Activated naive CD8-positive, alpha-beta T cell (primary cell): ENCODE results near the gene RNASE13.

ENCODE experiments used
- H3K27ac Mint-ChIP-seq: one replicate; pipeline ENCODE4 v1.8.0; 2021; ENCODE audit warnings: mixed read lengths
- H3K27me3 Mint-ChIP-seq: one replicate; pipeline ENCODE4 v1.8.0; 2021; ENCODE audit warnings: mixed read lengths
- H3K36me3 Mint-ChIP-seq: one replicate; pipeline ENCODE4 v1.8.0; 2021; ENCODE audit warnings: mixed read lengths
- H3K4me1 Mint-ChIP-seq: one replicate; pipeline ENCODE4 v1.8.0; 2021; ENCODE audit warnings: low read depth, mixed read lengths
- H3K4me3 Mint-ChIP-seq: one replicate; pipeline ENCODE4 v1.8.0; 2021; ENCODE audit warnings: mild to moderate bottlenecking, mixed read lengths
- H3K9me3 Mint-ChIP-seq: one replicate; pipeline ENCODE4 v1.8.0; 2021; ENCODE audit warnings: low read depth, mixed read lengths

RNASE13 gene

GRCh38 chr14:21034707-21035106 is at the start of gene RNASE13:
RNASE13 (minus strand) TSS chr14:21034807; CDS start chr14:21034288, 519 bp downstream.
- H3K4me1 Mint-ChIP-seq = no peaks in the 10 kb centered on the region
- H3K36me3 Mint-ChIP-seq = no peaks in the 10 kb centered on the region
- no peaks in the 10 kb centered on the region for H3K9me3 Mint-ChIP-seq
- H3K27ac Mint-ChIP-seq = no peak within 1 kb of the TSS
- H3K27me3 Mint-ChIP-seq = no peaks in the 10 kb centered on the region
- H3K4me3 Mint-ChIP-seq = no peak within 1 kb of the TSS

DNA sequence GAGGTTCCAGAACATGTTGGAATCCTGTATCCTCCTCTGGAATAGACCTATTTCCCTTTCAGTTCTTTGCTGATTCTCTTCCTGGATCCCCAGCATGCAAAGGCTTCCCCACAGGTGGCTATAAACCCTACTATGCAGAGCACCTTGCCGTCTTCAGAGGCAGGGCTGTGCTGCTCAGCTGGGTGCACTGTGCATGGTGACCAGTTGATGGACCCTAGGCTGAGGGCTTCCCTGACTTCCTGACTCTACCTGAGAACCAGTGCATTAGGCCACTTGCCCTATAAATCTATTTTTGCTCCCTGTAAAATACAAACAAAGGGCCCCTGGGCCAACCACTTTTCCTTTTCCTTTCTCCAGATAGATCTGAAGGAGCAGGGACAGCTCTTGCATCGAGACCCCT is 49.8 kb upstream of the RNASE13 start:
- Mint-ChIP-seq H3K36me3 (no peaks in the 10 kb centered on the region), H3K4me3 (no peak overlapping the region), H3K27me3 (no peaks in the 10 kb centered on the region), H3K27ac (no peak overlapping the region), H3K4me1 (peaks cover 26% of the 10 kb centered on the region), H3K9me3 (no peaks in the 10 kb centered on the region)

DNA sequence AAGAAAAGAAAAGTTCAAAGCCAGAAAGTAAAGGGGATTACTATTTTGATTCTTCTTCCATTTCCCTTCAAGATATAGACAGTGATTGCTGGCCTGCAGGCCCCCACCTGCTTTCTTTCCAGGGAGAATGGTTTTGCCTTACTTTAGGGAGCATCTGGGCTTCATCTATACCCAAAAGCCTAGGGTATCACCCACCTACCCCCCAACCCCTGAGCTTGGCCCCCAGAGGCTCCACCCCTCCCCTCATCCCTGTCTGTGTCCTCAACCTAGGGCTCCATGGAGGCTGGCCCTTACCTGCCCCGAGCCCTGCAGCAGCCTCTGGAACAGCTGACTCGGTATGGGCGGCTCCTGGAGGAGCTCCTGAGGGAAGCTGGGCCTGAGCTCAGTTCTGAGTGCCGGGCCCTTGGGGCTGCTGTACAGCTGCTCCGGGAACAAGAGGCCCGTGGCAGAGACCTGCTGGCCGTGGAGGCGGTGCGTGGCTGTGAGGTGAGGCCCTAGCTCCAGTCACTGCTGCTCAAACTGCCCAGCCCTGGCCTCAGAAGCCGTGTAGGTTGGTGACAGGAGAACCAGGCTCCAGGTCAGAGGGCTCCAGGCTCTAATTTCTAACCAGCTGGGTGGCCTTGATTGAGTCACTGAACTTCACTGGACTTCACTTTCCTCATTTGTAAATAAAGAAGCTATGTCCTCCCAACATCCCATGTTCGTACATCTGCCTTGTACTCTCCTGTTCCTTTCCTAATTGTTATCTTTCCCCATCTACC is 49.1 kb upstream of the RNASE13 start:
- H3K4me1 Mint-ChIP-seq = peaks cover 21% of the 10 kb centered on the region
- no peak overlapping the region for H3K27ac Mint-ChIP-seq
- no peaks in the 10 kb centered on the region for H3K36me3 Mint-ChIP-seq
- no peaks in the 10 kb centered on the region for H3K27me3 Mint-ChIP-seq
- no peaks in the 10 kb centered on the region for H3K9me3 Mint-ChIP-seq
- no peak overlapping the region for H3K4me3 Mint-ChIP-seq

- Mint-ChIP-seq H3K27me3 (no peaks in the 10 kb centered on the region), H3K9me3 (no peaks in the 10 kb centered on the region), H3K36me3 (no peaks in the 10 kb centered on the region), H3K4me3 (no peak overlapping the region), H3K27ac (no peak overlapping the region), H3K4me1 (peaks cover 8% of the 10 kb centered on the region)
Measured at GRCh38 chr14:21081521-21082142, 47.0 kb upstream of the RNASE13 start.

DNA sequence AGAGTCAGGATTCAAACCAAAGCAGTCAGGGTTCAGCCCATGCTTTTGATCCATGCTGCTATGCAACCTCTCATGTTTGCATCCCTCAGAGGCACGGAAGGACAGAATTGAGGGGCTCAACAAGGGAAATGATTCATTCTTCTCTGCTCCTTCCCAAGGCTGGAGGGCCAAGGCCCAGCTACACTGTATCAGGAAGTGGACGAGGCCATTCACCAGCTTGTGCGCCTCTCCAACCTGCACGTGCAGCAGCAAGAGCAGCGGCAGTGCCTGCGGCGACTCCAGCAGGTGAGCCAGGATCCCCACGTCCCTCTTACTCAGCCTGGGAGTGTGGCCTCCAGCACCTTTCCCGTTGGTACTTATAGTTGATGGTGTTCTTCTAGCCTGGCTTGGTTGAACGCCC is 44.1 kb upstream of the RNASE13 start:
- Mint-ChIP-seq H3K4me3 (no peak overlapping the region), H3K27me3 (no peaks in the 10 kb centered on the region), H3K27ac (no peak overlapping the region), H3K36me3 (no peaks in the 10 kb centered on the region), H3K4me1 (no peaks in the 10 kb centered on the region), H3K9me3 (no peaks in the 10 kb centered on the region)

- no peaks in the 10 kb centered on the region for H3K9me3 Mint-ChIP-seq
- no peak overlapping the region for H3K27ac Mint-ChIP-seq
- H3K36me3 Mint-ChIP-seq = no peaks in the 10 kb centered on the region
- no peaks in the 10 kb centered on the region for H3K4me1 Mint-ChIP-seq
- no peak overlapping the region for H3K4me3 Mint-ChIP-seq
- H3K27me3 Mint-ChIP-seq = peaks cover 1% of the 10 kb centered on the region
Measured at GRCh38 chr14:21078287-21078686, 43.7 kb upstream of the RNASE13 start.

DNA sequence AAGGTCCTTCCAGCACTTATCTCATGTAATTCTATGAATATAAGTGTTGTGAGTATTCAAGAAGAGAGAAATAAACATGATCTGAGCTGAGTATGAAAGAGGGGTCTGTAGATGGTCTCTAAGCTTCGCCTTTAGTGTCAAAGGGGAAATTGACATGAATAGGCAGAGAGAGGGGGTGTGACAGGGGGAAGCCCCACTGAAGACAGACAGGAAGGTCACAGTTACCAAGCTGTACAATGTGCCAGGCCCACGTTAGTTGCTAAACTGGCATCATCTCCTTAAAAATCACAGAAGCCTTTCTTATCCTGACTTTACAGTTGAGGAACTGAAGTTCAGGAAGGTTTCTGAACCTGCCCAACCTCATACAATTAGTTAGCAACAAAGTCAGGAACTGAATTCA is 43.1 kb upstream of the RNASE13 start:
- peaks cover 3% of the 10 kb centered on the region for H3K27me3 Mint-ChIP-seq
- no peak overlapping the region for H3K27ac Mint-ChIP-seq

DNA sequence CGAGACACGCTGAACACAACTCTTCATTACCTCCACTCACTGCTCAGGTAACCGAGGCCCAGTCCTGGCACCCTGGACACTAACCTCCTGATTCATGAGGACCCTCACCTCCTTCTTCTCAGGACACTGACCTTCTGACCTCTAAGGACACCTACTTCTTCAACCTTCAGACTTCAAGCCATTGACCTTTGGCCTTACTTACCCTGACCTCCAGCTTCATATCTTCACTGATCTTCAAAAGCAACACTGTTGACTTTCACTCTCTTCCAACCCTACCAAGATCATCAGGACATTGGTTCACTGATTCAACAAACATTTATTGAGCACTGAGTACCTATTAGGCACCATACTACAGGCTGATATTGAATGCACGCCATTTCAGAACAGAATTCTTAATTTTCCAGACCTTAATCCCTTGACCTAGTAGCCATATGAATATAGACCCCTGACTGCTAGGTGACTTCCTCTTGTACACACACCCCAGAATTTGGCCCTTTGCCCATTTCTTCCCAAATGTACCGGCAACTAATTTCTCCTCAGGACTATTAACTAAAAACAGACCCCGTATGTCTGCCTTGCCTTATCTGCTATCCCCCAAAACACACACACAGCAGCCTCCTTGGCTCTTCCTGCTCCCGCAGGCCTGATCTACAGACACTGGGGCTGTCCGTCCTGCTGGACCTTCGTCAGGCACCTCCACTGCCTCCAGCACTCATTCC is 41.3 kb upstream of the RNASE13 start:
- Mint-ChIP-seq H3K36me3 (no peaks in the 10 kb centered on the region), H3K27ac (no peak overlapping the region), H3K4me1 (peaks cover 13% of the 10 kb centered on the region), H3K9me3 (no peaks in the 10 kb centered on the region), H3K27me3 (peaks cover 11% of the 10 kb centered on the region), H3K4me3 (no peak overlapping the region)

More for the DNA sequence above, 43.1 kb upstream of the RNASE13 start:
- H3K9me3 Mint-ChIP-seq = no peaks in the 10 kb centered on the region
- H3K4me1 Mint-ChIP-seq = no peaks in the 10 kb centered on the region
- no peaks in the 10 kb centered on the region for H3K36me3 Mint-ChIP-seq
- no peak overlapping the region for H3K4me3 Mint-ChIP-seq

DNA sequence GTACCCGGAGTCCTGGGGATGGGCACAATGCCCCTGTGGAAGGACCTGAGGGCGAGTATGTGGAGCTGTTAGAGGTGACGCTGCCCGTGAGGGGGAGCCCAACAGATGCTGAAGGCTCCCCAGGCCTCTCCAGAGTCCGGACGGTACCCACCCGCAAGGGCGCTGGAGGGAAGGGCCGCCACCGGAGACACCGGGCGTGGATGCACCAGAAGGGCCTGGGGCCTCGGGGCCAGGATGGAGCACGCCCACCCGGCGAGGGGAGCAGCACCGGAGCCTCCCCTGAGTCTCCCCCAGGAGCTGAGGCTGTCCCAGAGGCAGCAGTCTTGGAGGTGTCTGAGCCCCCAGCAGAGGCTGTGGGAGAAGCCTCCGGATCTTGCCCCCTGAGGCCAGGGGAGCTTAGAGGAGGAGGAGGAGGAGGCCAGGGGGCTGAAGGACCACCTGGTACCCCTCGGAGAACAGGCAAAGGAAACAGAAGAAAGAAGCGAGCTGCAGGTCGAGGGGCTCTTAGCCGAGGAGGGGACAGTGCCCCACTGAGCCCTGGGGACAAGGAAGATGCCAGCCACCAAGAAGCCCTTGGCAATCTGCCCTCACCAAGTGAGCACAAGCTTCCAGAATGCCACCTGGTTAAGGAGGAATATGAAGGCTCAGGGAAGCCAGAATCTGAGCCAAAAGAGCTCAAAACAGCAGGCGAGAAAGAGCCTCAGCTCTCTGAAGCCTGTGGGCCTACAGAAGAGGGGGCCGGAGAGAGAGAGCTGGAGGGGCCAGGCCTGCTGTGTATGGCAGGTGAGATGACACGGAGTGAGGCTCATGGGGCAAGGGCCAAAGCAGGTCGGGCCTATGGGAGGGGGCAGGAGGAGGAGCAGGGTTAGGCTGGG is 40.0 kb upstream of the RNASE13 start:
- Mint-ChIP-seq H3K4me3 (no peak overlapping the region), H3K27me3 (peaks cover 11% of the 10 kb centered on the region), H3K27ac (no peak overlapping the region), H3K9me3 (no peaks in the 10 kb centered on the region), H3K36me3 (no peaks in the 10 kb centered on the region), H3K4me1 (peaks cover 18% of the 10 kb centered on the region)

DNA sequence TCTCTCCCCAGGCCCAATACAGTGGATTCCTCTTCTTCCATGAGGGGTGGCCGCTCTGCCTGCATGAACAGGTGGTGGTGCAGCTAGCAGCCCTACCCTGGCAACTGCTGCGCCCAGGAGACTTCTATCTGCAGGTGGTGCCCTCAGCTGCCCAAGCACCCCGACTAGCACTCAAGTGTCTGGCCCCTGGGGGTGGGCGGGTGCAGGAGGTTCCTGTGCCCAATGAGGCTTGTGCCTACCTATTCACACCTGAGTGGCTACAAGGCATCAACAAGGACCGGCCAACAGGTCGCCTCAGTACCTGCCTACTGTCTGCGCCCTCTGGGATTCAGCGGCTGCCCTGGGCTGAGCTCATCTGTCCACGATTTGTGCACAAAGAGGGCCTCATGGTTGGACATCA is 39.3 kb upstream of the RNASE13 start:
- H3K27ac Mint-ChIP-seq = no peak overlapping the region

GRCh38 chr14:21072781-21073339 is 38.3 kb upstream of the RNASE13 start:
- peaks cover 23% of the 10 kb centered on the region for H3K27me3 Mint-ChIP-seq
- H3K27ac Mint-ChIP-seq = no peak overlapping the region
- no peaks in the 10 kb centered on the region for H3K36me3 Mint-ChIP-seq
- H3K4me3 Mint-ChIP-seq = peak overlapping the region; percentile 81
- peaks cover 29% of the 10 kb centered on the region for H3K4me1 Mint-ChIP-seq
- H3K9me3 Mint-ChIP-seq = no peaks in the 10 kb centered on the region

More for the DNA sequence above, 39.3 kb upstream of the RNASE13 start:
- Mint-ChIP-seq H3K4me1 (peaks cover 24% of the 10 kb centered on the region), H3K27me3 (peaks cover 15% of the 10 kb centered on the region), H3K36me3 (no peaks in the 10 kb centered on the region), H3K4me3 (no peak overlapping the region), H3K9me3 (no peaks in the 10 kb centered on the region)

DNA sequence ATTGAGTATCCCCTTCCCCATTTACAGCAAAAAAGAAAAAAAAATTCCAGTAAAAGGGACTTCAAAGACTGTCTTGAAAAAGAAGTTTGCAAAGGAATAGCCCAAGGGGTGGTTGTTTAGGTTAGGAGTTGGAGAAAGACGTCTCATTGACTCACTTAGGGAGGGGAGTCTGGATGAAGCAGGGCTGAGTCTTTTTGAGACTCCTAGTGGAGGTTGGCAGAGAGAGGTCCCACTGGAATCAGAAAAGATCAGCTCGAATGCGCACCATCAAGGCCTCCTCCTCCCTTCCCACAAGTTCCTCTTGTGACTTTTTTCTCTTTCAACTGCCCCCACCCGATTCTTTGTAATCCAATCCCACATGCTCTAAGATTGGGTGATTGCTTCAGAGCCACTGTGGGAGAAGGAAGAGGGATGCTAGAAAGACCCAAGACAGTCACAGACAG is 37.4 kb upstream of the RNASE13 start:
- Mint-ChIP-seq H3K4me1 (peaks cover 29% of the 10 kb centered on the region), H3K4me3 (peak overlapping the region; percentile 81), H3K27ac (no peak overlapping the region), H3K27me3 (peaks cover 29% of the 10 kb centered on the region), H3K9me3 (no peaks in the 10 kb centered on the region), H3K36me3 (no peaks in the 10 kb centered on the region)

DNA sequence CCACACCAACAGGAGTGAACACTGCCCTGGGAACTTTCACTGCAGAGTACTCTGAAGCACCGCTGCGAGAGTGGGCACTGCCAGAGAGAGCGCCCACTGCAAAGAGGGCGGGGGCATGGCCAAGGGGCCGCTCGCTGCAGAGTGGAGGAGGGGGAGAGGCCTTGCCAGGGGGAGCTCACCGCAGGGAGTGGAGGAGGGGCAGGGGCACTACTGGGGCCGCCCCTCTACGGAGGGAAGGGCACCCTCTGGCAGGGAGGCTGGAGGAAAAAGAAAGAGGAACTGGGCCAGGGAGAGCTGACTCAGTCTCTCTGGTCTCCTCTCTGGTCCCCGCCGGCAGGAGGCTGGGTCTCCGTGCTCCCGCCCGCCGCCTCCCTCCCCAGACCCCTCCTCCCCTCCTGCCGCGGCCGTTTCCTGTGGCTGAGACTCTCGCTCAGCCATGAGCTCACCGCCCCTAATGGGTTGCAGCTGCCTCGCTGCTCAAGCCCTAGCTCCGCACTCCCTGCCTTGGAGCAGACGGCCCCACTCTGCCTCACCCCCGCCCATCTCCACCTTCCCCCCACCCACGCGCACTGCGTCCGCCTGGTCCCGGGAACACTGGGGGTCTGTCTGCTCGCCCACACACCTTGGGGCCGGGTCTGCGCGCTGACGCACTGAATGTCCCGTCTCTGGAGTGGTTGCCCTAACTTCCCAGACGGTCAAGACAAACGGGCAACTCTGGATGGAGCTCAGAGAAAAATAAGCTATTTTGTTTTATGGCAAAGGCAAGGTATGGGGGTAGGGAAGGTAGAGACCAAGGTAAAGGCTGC is 36.8 kb upstream of the RNASE13 start:
- no peak overlapping the region for H3K27ac Mint-ChIP-seq
- H3K4me3 Mint-ChIP-seq = peak overlapping the region; percentile 81
- H3K27me3 Mint-ChIP-seq = peaks cover 33% of the 10 kb centered on the region
- H3K36me3 Mint-ChIP-seq = no peaks in the 10 kb centered on the region
- H3K9me3 Mint-ChIP-seq = no peaks in the 10 kb centered on the region
- peaks cover 29% of the 10 kb centered on the region for H3K4me1 Mint-ChIP-seq
